ENCODE data around the gene TRERF1. TPM values are rescaled to one million over a fixed set of nuclear protein-coding genes. Genes with fewer than 3 reads are reported as not detected.
"Not testable (repeated sequence)": the region's sequence is repeated elsewhere in the genome, so short reads cannot be mapped to it uniquely, and the experiment has no call there.

The TRERF1 gene, protein sequence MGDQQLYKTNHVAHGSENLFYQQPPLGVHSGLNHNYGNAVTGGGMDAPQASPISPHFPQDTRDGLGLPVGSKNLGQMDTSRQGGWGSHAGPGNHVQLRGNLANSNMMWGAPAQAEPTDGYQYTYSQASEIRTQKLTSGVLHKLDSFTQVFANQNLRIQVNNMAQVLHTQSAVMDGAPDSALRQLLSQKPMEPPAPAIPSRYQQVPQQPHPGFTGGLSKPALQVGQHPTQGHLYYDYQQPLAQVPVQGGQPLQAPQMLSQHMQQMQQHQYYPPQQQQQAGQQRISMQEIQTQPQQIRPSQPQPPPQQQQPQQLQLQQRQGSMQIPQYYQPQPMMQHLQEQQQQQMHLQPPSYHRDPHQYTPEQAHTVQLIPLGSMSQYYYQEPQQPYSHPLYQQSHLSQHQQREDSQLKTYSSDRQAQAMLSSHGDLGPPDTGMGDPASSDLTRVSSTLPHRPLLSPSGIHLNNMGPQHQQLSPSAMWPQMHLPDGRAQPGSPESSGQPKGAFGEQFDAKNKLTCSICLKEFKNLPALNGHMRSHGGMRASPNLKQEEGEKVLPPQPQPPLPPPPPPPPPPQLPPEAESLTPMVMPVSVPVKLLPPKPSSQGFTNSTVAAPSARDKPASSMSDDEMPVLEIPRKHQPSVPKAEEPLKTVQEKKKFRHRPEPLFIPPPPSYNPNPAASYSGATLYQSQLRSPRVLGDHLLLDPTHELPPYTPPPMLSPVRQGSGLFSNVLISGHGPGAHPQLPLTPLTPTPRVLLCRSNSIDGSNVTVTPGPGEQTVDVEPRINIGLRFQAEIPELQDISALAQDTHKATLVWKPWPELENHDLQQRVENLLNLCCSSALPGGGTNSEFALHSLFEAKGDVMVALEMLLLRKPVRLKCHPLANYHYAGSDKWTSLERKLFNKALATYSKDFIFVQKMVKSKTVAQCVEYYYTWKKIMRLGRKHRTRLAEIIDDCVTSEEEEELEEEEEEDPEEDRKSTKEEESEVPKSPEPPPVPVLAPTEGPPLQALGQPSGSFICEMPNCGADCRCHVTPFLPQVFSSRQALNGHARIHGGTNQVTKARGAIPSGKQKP (N-terminal part only)
- total RNA-seq: 7.1 TPM

DNA sequence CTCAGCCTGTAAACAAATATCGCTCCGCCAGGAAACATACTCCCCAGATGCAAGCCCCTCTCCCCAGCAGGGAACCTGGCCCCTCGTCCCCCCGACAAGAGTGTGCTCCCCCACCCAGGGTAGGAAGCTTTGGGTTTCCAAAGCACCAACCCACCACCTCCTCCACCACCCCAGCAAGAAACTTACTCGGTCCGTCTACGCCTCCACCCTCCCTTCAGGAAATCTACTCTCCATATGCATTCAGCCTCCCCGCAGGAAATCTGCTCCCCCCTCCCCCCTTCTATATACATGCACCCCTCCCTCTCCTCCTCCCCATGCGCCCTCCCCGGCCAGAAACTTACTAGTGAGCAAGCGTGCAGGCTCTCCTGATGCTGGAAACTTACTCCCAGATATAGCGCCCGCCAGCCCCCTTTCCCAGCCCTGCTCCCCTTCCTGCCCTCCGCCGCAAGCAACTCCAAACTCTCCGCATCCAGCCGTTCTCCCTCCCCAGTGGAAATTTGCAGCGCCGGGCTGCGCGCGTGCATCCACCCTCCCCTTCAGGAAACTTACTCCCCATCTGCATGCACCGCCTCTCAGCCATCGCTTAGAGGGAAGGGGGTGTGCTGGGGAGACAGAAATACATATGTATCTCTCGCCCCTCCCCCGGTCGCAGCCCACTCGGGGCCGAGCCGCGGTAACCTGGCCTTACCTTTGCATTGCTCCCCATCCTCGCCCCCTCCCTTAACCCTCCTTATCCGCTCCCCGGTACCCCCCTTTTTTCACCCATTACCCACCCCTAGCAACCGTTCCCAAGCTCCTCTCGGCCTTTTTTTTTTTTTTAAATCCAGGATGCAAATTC lies at the start of gene TRERF1:
TSS of gene TRERF1 (minus strand) at position 594 of the 838 bp plus-strand sequence. CDS start 182,336 bp downstream, outside the sequence.
- peak; percentile 88 for DNase-seq

GRCh38 chr6:42498473-42499128 lies 46.9 kb upstream of the TRERF1 start:
- no peak for DNase-seq

GRCh38 chr6:42493914-42494539 lies 42.3 kb upstream of the TRERF1 start:
- DNase-seq: no peak

- DNase-seq: no peak
Measured at GRCh38 chr6:42488129-42488528, 36.4 kb upstream of the TRERF1 start.

- no peak for DNase-seq
Measured at GRCh38 chr6:42484261-42484660, 32.5 kb upstream of the TRERF1 start.

- no peak for DNase-seq
Measured at GRCh38 chr6:42482174-42482573, 30.4 kb upstream of the TRERF1 start.

GRCh38 chr6:42471714-42472113 lies 20.0 kb upstream of the TRERF1 start:
- no peak for DNase-seq

DNA sequence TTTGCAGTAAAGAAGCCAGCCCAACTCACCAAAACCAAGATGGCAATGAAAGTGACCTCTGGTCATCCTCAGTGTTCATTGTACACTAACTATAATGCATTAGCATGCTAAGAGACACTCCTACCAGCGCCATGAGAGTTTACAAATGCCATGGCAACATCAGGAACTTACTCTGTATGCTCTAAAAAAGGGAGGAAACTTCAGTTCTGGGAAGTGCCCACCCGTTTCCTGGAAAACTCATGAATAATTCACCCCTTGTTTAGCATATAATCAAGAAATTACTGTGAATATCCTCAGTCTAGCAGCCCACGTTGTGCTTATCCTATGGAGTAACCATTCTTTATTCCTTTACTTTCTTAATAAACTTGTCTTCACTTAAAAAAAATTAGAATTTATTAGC lies 19.4 kb upstream of the TRERF1 start:
- DNase-seq: no peak

DNA sequence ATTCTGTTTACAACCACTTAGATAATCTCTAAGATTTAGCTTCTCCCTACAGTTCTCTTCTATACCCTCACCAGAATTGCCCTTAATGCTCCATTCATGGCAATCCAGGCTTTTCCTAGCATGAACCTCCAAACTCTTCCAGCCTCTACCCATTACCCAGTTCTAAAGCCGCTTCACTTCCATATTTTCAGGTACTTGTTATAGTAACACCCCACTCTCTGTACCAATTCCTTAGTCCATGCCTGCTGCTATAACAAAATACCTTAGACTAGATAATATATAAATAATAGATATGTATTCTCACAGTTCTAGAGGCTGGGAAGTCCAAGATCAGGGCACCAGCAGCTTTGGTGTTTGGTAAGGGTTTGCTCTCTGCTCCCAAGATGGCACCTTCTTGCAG lies 16.5 kb upstream of the TRERF1 start:
- DNase-seq: no peak

DNA sequence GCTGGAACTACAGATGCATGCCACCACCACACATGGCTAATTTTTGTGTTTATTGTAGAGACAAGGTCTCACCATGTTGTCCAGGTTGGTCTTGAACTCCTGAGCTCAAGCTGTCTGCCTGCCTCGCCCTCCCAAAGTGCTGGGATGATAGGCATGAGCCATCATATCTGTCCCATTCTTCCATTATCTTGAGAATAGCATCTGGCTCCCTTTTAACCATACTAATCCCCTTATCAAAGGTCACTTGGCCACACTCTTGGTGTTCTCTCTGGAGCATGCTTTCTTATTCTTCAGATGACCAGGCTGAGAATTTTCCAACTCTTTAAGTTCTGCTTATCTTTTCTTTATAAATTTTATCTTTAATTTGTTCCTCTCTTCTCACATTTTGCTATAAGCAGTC lies 15.9 kb upstream of the TRERF1 start:
- DNase-seq: no peak

DNA sequence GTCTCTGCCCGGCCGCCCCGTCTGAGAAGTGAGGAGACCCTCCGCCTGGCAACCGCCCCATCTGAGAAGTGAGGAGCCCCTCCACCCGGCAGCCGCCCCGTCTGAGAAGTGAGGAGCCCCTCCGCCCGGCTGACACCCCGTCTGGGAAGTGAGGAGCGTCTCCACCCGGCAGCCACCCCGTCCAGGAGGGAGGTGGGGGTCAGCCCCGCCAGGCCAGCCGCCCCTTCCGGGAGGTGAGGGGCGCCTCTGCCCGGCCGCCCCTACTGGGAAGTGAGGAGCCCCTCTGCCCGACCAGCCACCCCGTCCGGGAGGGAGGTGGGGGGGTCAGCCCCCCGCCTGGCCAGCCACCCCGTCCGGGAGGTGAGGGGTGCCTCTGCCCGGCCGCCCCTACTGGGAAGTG lies 14.7 kb upstream of the TRERF1 start:
- DNase-seq: not testable (repeated sequence)

DNA sequence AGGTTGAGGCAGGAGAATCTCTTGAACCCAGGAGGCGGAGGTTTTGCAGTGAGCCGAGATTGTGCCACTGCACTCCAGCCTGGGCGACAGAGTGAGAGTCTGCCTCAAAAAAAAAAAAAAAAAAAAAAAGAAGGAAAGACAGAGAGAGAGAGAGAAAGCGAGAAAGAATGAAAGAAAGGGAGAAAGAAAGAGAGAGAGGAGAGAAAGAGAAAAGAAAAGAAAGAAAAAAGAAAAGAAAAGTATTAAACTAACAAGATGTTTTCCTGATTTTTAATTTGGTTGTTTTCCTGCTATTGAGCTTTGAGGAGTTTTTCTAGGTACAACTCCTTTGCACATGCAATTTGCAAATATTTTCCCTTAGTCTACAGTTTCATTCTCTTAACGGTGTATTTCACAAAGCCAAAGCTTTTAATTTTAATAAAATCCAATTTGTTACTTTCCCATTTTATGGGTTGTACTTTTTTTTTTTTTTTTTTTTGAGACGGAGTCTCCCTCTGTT lies 10.8 kb upstream of the TRERF1 start:
- no peak for DNase-seq

DNA sequence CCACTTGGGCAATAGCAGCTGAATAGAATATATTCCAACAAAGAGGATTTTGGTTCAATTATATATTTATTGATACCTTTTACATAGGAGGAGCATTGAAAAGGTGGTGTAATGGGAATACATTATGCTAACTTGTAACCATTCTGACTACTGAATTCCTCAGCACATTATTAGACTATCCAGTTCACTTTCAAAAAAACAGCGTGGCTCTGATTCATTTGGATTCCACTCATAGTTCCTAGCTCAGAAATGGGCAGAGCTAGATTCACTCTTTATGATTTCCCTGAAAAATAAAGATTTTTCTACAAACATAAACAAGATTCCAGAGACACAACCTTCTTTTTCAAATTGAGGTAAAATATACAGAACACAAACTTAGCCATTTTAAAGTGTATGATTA lies 9.2 kb upstream of the TRERF1 start:
- DNase-seq: no peak

- DNase-seq: no peak
Measured at GRCh38 chr6:42459888-42460287, 8.2 kb upstream of the TRERF1 start.

GRCh38 chr6:42454428-42454791 lies 2.7 kb upstream of the TRERF1 start:
- no peak for DNase-seq

GRCh38 chr6:42453654-42454427 lies 2.1 kb upstream of the TRERF1 start:
- peak; percentile 81 for DNase-seq

- peak; percentile 97 for DNase-seq
Measured at GRCh38 chr6:42453031-42453653, 1.4 kb upstream of the TRERF1 start.

- peak; percentile 91 for DNase-seq
Measured at GRCh38 chr6:42452171-42453030, 675 bp upstream of the TRERF1 start.

All from tongue (tissue), 2 donors.